Measurements from ENCODE around the gene GLT8D1. TPM values are rescaled to one million over a fixed set of nuclear protein-coding genes. Genes with fewer than 3 reads are reported as not detected.

The GLT8D1 gene
- total RNA-seq, 8 experiments from 2014 or later = 46.9 to 120 (median 66.2) TPM

DNA sequence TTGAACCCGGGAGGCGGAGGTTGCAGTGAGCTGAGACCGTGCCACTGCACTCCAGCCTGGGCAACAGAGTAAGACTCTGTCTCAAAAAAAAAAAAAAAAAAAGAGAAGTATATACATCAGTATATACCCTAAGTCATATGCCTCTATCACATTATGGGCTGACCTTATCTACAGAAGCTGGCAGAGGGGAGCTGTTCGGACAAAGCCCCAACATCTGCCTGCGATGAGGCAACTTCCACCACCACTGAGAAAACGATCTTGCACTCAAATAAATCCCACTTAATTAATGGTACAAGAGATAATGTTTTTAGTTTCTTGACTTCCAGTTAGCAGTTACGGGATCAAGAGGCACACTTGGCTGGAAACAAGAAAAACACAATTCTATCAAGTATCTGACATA lies 2.2 kb downstream of the GLT8D1 start:
- ATAC-seq (replicated peaks in 6 of 8) = no peak
- WGBS, 10 experiments = 50 to 100% (median 92%) methylated on average over 1 to 5 of the region's 7 CpGs; no CpG with 5 or more reads in 3 of the 10 experiments
- in situ Hi-C loops (cut with MboI; ENCODE audit: low pct_unique_long_range_greater_than_20kb in 2 of 9, low sequenced_read_pairs in 9 of 9, unreplicated experiment in 9 of 9) = no loop called here
- H3K4me1 ChIP-seq (replicated peaks in 1 of 2) = peaks cover 16 to 20% of the 10 kb centered on the region in 2 donors
- no peak overlapping the region for H3K4me3 ChIP-seq
- H3K27ac ChIP-seq = no peak overlapping the region

DNA sequence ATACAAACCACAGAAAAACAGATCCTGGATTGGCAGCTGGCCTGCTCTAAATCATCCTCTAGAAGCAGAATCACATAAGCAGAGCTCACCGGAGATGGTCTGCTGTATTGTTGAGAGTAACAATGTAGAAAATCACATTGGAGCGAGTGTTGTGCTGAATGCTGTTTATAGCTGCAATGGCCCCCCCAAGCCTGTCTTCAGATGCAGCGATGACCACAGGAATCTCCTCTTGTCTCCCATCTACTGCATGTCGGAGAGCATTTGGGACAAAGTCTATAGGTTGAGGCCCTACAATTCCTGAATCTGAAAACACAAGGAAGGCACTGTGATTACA lies 8.0 kb downstream of the GLT8D1 start:
- no peak overlapping the region for H3K27ac ChIP-seq
- in situ Hi-C loops (cut with MboI; ENCODE audit: low pct_unique_long_range_greater_than_20kb in 2 of 9, low sequenced_read_pairs in 9 of 9, unreplicated experiment in 9 of 9) = no loop called here

DNA sequence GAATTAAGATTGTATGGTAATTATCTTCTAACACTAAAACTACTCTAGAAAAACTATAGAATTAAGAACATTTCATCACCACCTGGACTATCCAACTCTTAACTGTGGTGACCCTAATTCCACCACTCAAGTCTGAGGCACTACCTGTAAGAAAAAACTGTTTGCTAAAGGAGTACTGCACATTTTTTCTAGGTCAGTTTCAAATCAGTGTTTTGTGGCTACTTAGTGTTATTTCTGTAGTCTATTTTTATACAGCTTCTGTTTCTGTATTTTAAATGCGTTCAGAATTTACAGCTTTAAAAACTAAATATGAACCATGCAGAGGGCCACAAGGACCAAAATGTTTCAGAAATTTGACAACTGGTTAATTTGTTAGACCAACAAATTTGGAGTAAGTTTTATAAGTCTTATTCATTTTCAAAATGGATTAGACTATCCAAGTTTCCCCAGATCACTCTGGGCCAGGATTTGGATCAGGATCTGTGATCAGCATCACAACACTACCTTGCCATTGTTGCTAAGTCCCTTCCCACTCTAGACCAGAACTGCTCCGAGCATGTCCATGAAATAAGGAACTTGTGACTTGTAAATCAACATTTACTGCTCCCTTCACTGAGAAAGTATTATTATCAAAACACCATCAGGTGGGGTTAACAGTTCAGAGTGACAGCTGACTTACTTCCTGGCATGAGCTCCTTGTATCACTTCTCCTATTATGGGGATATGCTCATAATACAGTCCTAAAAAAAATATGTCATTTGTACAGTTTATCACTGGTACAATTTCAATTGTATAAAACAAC lies 8.6 kb downstream of the GLT8D1 start:
- Histone ChIP-seq H3K4me1 (replicated peaks in 1 of 2) (no peaks in the 10 kb centered on the region), H3K4me3 (no peak overlapping the region), H3K27ac (no peak overlapping the region)
- peak in 1 of 8 experiments; percentile 38 for ATAC-seq (replicated peaks in 6 of 8)
- in situ Hi-C loops (cut with MboI; ENCODE audit: low pct_unique_long_range_greater_than_20kb in 2 of 9, low sequenced_read_pairs in 9 of 9, unreplicated experiment in 9 of 9) = no loop called here
- WGBS, 10 experiments = 29 to 100% (median 89%) methylated on average over 1 to 2 of the region's 2 CpGs

More for the DNA sequence above, 8.0 kb downstream of the GLT8D1 start:
- no peak for ATAC-seq (replicated peaks in 6 of 8)
- Histone ChIP-seq H3K4me3 (no peak overlapping the region), H3K4me1 (replicated peaks in 1 of 2) (no peaks in the 10 kb centered on the region)
- WGBS, 10 experiments = 80 to 100% (median 92%) methylated on average over 1 to 4 of the region's 4 CpGs; no CpG with 5 or more reads in 2 of the 10 experiments

DNA sequence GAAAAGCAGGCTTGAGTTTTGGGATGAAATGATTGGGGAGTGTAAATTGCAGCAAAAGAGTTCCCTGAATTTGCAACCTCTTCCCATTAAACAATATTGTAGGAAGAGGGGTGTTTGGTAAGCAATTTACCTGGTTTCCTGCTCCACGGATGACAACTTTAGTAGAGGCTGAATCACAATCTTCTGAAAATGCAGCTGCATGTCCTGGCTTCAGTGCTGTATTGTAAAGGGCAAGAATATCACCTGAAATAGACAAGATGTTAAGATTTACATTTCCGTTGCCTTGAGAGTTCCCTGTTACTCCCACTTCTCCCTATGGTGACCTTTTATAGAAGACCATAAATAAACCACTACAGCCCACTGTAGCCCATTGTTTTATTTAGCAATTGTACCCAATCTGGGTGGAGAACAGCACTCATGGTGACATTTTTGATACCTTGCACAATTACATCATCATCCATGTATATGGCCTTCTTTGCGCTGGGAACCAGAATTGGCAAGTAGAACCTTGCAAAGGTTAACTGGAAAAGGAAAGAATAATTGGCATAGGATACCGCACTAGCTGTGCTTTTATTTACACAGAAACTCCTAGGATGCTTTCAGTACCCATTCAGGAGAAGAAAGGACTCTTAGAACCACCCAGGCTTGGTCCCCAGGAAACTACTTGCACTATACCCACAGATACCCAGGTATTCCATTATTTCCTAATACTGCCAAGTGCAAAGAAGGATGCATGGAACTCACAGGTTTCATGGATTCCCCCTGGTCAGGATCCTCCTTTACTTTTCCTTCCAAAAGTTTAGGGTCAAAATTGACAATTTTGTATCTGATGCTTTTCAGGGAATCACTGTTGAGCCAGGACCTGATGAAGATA lies 9.6 kb downstream of the GLT8D1 start:
- Histone ChIP-seq H3K27ac (no peak overlapping the region), H3K4me3 (no peak overlapping the region), H3K4me1 (replicated peaks in 1 of 2) (no peaks in the 10 kb centered on the region)
- no peak for ATAC-seq (replicated peaks in 6 of 8)
- 64 to 100% (median 99%) methylated on average over 1 to 4 of the region's 4 CpGs; no CpG with 5 or more reads in 2 of the 10 experiments for WGBS, 10 experiments
- in situ Hi-C loops (cut with MboI; ENCODE audit: low pct_unique_long_range_greater_than_20kb in 2 of 9, low sequenced_read_pairs in 9 of 9, unreplicated experiment in 9 of 9) = no loop called here

DNA sequence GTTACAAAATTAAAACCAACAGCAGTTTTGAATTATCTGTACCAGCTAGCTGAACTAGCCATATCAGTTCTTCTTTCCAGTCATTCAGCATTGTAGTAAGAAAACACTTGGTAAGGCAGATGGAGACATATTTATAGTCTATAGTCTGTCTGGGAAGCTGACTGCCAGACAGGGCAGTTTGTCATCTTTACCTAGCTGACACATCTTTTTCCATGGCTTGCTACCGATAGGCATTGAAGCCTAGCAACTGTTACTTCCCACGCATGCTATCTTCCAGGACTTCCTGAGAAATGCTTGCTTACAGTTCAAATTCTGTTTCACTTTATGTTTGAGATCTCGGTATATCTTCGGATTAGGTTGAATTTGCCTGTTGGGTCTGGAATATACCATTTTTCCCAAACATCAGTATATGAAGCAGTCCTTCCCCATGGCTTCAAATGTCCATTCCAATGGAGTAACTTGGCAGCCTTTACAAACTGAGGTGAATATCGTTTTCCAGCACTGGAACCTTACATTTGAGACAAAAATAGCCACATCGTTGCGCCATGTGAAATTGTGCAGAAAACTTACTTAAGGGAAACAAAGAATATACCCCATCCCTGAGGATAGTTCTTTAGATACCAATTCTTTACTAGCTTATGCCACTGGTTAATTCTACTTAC lies 10.9 kb downstream of the GLT8D1 start:
- in situ Hi-C loops (cut with MboI; ENCODE audit: low pct_unique_long_range_greater_than_20kb in 2 of 9, low sequenced_read_pairs in 9 of 9, unreplicated experiment in 9 of 9) = no loop called here

DNA sequence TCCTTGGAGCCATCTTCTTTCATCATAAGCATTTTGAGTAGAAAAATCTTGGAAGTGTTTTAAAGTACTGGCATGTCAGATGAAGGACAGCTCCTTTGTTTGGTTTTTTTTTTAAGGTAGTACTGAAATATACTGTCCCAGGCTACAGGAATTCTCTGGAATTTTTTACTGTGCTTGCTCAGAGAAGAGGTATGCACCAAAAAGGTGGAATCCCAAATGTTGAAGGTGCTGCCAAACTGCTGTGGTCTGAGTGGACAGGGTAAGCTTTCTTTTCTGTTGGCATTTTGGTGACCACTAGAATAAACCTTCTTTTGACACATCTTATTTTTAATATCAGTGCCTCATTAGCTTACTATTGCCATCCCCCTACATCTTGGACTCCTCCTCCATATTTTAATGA lies 12.5 kb downstream of the GLT8D1 start:
- no peak overlapping the region for H3K27ac ChIP-seq
- H3K4me1 ChIP-seq (replicated peaks in 1 of 2) = no peaks in the 10 kb centered on the region
- no peak for ATAC-seq (replicated peaks in 6 of 8)
- in situ Hi-C loops (cut with MboI; ENCODE audit: low pct_unique_long_range_greater_than_20kb in 2 of 9, low sequenced_read_pairs in 9 of 9, unreplicated experiment in 9 of 9) = no loop called here
- H3K4me3 ChIP-seq = no peak overlapping the region

More for the DNA sequence above, 10.9 kb downstream of the GLT8D1 start:
- H3K27ac ChIP-seq = no peak overlapping the region
- no peak for ATAC-seq (replicated peaks in 6 of 8)
- H3K4me3 ChIP-seq = no peak overlapping the region
- WGBS, 10 experiments = 47 to 100% (median 88%) methylated on average over 2 to 7 of the region's 7 CpGs
- no peaks in the 10 kb centered on the region for H3K4me1 ChIP-seq (replicated peaks in 1 of 2)

DNA sequence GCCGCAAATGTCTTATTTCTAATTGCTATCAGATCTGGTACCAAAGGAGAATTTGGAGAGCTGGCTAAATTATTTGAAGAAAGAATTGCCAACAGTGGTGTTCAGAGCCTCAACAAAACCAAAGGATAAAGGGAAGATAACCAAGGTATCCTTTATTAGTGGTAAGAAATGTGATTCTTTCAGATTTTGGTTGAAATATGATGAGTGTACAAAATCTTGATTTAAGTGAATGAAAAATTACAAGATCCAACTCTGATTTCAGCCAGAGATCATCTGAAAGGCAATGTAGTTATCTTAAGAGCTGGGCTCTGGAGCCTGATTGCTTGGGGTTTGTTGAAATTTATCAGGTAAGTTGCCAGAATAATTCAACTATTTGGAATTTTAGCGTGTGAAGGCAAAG lies 15.0 kb downstream of the GLT8D1 start:
- H3K27ac ChIP-seq = no peak overlapping the region
- in situ Hi-C loops (cut with MboI; ENCODE audit: low pct_unique_long_range_greater_than_20kb in 2 of 9, low sequenced_read_pairs in 9 of 9, unreplicated experiment in 9 of 9) = no loop called here
- H3K4me3 ChIP-seq = no peak overlapping the region
- no peak for ATAC-seq (replicated peaks in 6 of 8)
- 80 to 100% (median 92%) methylated on average over 1 to 2 of the region's 2 CpGs; no CpG with 5 or more reads in 4 of the 10 experiments for WGBS, 10 experiments
- H3K4me1 ChIP-seq (replicated peaks in 1 of 2) = peaks cover 5 to 7% of the 10 kb centered on the region in 2 donors

DNA sequence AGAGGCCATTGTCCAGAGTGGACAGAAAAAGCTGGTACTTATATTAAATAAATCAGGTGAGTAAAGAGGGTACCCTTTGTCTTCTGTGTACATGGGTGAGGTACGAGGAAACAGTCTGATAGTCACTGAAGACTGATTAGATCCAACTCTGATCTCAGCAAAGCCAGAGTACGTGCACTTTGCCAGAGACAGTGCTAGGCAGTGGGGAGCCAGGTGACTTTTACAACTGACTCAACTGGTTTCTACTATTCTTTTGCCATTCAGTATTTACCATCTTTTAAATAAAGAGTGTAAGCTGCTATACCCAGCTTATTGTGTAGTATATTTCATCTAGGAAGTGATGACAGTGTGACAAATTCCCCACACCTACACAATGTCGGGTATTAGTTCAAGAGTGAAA lies 16.4 kb downstream of the GLT8D1 start:
- H3K4me3 ChIP-seq = no peak overlapping the region
- in situ Hi-C loops (cut with MboI; ENCODE audit: low pct_unique_long_range_greater_than_20kb in 2 of 9, low sequenced_read_pairs in 9 of 9, unreplicated experiment in 9 of 9) = no loop called here
- H3K27ac ChIP-seq = no peak overlapping the region
- WGBS, 10 experiments = 0 to 100% (median 91%) methylated on average over 1 to 3 of the region's 3 CpGs; no CpG with 5 or more reads in 2 of the 10 experiments
- H3K4me1 ChIP-seq (replicated peaks in 1 of 2) = peaks cover 7 to 10% of the 10 kb centered on the region in 2 donors
- ATAC-seq (replicated peaks in 6 of 8) = no peak

DNA sequence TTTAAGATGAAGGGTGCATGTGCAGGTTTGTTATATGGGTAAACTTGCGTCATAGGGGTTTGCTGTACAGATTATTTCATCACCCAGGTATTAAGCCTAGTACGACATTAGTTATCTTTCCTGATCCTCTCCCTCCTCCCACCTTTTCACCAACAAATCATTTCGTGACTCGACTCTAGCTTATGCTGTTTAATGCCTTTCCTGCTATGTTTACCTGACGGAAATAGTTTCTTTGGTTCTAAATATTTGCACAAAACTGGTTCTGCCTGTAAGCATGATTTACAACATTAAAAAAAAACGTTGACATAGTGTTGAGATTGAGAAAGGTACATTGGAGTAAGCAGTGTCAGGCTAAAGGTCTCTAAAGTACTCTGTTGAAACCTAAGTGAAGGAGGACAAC lies 17.3 kb downstream of the GLT8D1 start:
- no peak for ATAC-seq (replicated peaks in 6 of 8)
- WGBS, 10 experiments = 70 to 100% (median 92%) methylated on average over 2 to 6 of the region's 6 CpGs
- Histone ChIP-seq H3K4me1 (replicated peaks in 1 of 2) (peaks cover 7 to 12% of the 10 kb centered on the region in 2 donors), H3K4me3 (no peak overlapping the region), H3K27ac (no peak overlapping the region)
- in situ Hi-C loops (cut with MboI; ENCODE audit: low pct_unique_long_range_greater_than_20kb in 2 of 9, low sequenced_read_pairs in 9 of 9, unreplicated experiment in 9 of 9) = no loop called here

DNA sequence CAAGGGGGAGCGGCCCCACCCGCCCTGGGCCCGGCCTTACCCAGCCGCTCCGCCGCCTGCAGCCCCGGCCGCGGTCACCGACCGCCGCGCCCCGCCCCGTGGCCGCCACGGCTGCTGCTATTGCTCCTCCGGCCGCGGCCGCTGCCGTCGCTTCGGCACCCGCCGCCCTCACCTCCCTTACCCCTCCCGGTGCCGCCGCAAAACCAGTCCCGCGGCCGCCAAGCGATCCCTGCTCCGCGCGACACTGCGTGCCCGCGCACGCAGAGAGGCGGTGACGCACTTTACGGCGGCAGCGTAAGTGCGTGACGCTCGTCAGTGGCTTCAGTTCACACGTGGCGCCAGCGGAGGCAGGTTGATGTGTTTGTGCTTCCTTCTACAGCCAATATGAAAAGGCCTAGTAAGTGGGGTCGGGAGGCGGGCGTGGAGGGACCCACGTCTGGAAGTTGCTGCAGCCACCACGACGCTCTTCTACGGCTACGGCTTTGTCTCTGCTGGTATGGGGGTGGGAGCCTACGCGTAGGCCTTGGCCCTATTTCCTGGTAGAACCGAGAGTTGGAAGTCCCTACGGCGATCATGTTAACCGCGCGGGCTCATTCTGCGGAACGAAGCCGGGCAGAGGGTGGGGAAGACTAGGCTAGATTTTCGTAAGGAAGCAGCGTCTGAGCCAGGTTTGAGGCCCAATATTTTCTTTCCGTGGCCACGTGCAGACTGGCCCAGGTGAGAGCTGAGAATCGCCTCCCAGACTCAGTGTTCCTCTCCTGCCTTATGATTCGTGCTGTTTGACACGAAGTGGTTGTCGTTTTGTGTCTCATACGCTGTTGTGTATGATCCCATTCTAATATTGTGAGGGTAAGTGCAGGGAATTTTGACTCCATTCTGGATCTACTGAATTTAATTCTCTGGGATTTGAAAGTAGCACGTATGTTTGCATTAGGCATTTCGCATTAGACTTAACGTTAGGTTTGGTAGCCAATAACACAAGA lies 19.6 kb downstream of the GLT8D1 start, which contains the start of the genes GNL3 and PBRM1:
GNL3 (plus strand) TSS at position 324 of the 983 bp plus-strand sequence; CDS start at position 385, 61 bp downstream.
PBRM1 (minus strand) TSS at position 205 of the 983 bp plus-strand sequence.
- in situ Hi-C loops (cut with MboI; ENCODE audit: low pct_unique_long_range_greater_than_20kb in 2 of 9, low sequenced_read_pairs in 9 of 9, unreplicated experiment in 9 of 9) = no loop called here

DNA sequence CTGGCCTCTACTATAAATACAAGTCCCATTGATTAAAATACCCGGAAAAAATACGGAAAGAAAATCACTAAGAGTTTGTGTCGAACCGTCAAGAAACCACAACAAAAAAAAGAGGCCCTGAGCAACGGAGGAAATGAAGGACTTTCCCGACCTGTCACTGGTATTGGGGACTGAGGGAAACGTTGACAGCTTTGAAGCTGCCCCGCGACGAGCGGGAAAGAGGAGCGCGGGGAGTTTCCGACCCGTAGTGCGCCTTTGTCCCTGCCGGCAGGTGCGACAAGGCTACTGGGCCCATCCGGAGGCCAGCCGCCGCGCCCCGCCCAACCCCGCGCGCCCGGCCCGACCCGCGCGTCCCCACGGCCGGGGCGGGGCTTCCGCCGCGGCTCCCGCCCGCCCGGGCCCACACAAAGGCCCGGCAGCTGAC lies 20.3 kb downstream of the GLT8D1 start:
- Histone ChIP-seq H3K4me3 (peak overlapping the region; percentile 56 to 94 (median 77)), H3K27ac (peak overlapping the region; percentile 99), H3K4me1 (replicated peaks in 1 of 2) (peaks cover 12 to 17% of the 10 kb centered on the region in 2 donors)
- peak; percentile 77 to 92 (median 88) for ATAC-seq (replicated peaks in 6 of 8)
- in situ Hi-C loops (cut with MboI; ENCODE audit: low pct_unique_long_range_greater_than_20kb in 2 of 9, low sequenced_read_pairs in 9 of 9, unreplicated experiment in 9 of 9) = no loop called here
- 0 to 3% (median 0%) methylated on average over 3 to 8 of the region's 41 CpGs; no CpG with 5 or more reads in 3 of the 10 experiments for WGBS, 10 experiments

More for the DNA sequence above, 19.6 kb downstream of the GLT8D1 start, which contains the start of the genes GNL3 and PBRM1:
- H3K27ac ChIP-seq = peak within 1 kb of the TSS; percentile 99
- peak; percentile 74 to 92 (median 87) for ATAC-seq (replicated peaks in 6 of 8)
- H3K4me1 ChIP-seq (replicated peaks in 1 of 2) = peaks cover 12 to 17% of the 10 kb centered on the region in 2 donors
- 0 to 1% (median 0%) methylated on average over 1 to 13 of the region's 82 CpGs; no CpG with 5 or more reads in 1 of the 10 experiments for WGBS, 10 experiments
- peak within 1 kb of the TSS; percentile 56 to 94 (median 77) for H3K4me3 ChIP-seq

DNA sequence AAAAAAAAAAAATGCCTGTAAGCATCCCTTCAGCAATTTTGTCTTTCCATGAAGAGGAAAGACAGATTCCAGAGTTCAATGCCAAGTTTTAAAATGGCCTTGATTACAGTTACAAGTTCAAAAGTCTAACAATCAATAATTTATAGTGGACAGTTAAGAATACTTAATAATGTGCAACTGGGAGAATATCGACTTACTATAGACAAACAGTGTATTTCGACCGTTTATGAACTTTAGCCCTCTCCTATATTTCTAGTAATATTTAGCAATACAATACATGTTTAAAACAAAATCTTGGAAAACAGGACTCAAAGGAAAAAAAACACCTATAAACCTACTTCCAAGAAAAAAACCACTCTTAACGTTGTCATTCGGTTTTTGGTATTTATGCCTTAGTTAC lies 21.4 kb downstream of the GLT8D1 start:
- in situ Hi-C loops (cut with MboI; ENCODE audit: low pct_unique_long_range_greater_than_20kb in 2 of 9, low sequenced_read_pairs in 9 of 9, unreplicated experiment in 9 of 9) = no loop called here
- H3K4me3 ChIP-seq = peak overlapping the region in 4 of 5 donors; percentile 56 to 94 (median 83)
- H3K27ac ChIP-seq = no peak overlapping the region
- H3K4me1 ChIP-seq (replicated peaks in 1 of 2) = peaks cover 12 to 17% of the 10 kb centered on the region in 2 donors
- 43 to 87% (median 81%) methylated on average over 2 to 5 of the region's 5 CpGs; no CpG with 5 or more reads in 1 of the 10 experiments for WGBS, 10 experiments
- ATAC-seq (replicated peaks in 6 of 8) = no peak

Measured in motor neuron (in vitro differentiated cells).